Psoas muscle (tissue), 8 donors: ENCODE measurements around the gene PEX14. TPM values are rescaled to one million over a fixed set of nuclear protein-coding genes. Genes with fewer than 3 reads are reported as not detected.

Experiments
- ATAC-seq, 4 donors: fragments of 200-7000 bp; cut with Tn5 transposase; one replicate each; pipeline ENCODE4 v1.9.1; 2020; ENCODE audit warnings: moderate library complexity in 3 of 4, mild to moderate bottlenecking in 2 of 4
- DNase-seq, 2 donors: peaks; one replicate each; pipeline ENCODE4 v3.0.0-alpha.2; 2020
- H3K27ac ChIP-seq: fragments of 200-600 bp; one replicate; pipeline ENCODE4 v1.8.0; 2022
- H3K27me3 ChIP-seq, 3 donors: fragments of 200-600 bp in 1 of 3; one replicate each; pipeline versions ENCODE4 v1.6.1 to v1.8.0; 2013 to 2022; ENCODE audit warnings: low read length in 2 of 3, mild to moderate bottlenecking in 2 of 3, moderate library complexity in 1 of 3; ENCODE audit not compliant: insufficient read depth in 3 of 3
- H3K36me3 ChIP-seq, 2 donors: fragments of 200-600 bp in 1 of 2; one replicate each; pipeline versions ENCODE4 v1.6.1 to v1.8.0; 2013 to 2022; ENCODE audit warnings: low read depth in 1 of 2, mild to moderate bottlenecking in 1 of 2, moderate library complexity in 1 of 2; ENCODE audit not compliant: insufficient read depth in 1 of 2
- H3K4me1 ChIP-seq: fragments of 200-600 bp; one replicate; pipeline ENCODE4 v1.8.0; 2022
- H3K4me3 ChIP-seq: fragments of 200-600 bp; one replicate; pipeline ENCODE4 v1.8.0; 2022; ENCODE audit warnings: mild to moderate bottlenecking
- H3K9me3 ChIP-seq: fragments of 200-600 bp; one replicate; pipeline ENCODE4 v1.8.0; 2022
- WGBS, 3 donors: extraction: QIAGEN DNeasy Blood & Tissue Kit; methylation state at CpG; one replicate each; pipeline versions ENCODE4 v1.1.6 to v1.1.7; 2013; 5-methylcytosine and 5-hydroxymethylcytosine counted together
- intact Hi-C, 2 donors: fragments of 100-400 bp; cut with DNase I; formaldehyde crosslinking; loops; one replicate each; pipeline versions ENCODE4 v1.11.0 to v1.14.2; 2022
- polyA plus RNA-seq, 3 donors: library from polyadenylated mRNA; stranded (reverse); fragments of 200-250 nt; gene quantifications; one replicate each; pipeline ENCODE4 v1.2.3, GENCODE V29; 2013
- total RNA-seq, 4 donors: library from RNA; stranded (reverse); fragmentation: NEBNext Ultra II Directional in 2 of 4; extraction: Animal tissue kit (Norgen Biotek cat#: 25700) in 2 of 4; gene quantifications; one replicate each; pipeline versions ENCODE4 v1.2.1 to v1.2.4, GENCODE V29; 2021 to 2023
- TF ChIP-seq, protein P1 (sequence below): fragments of 200-600 bp; IDR thresholded peaks from one replicate; pipeline ENCODE4 v1.8.0; 2022; ENCODE audit warnings: antibody characterized with exemption
- donor health status: healthy with polysubstance abuse.
- donor health status: DM: no; HTN: no; CAD: no; lungs with moderate emphysema.
- donor health status: Bipolar disorder and iron deficiency.
- donor health status: healthy.
- donor health status: DM: yes; HTN: yes; CAD: no.
- donor health status: DM: no; HTN: no; CAD: no.
- donor health status: DM: no; HTN: no; CAD: no.
- donor health status: DM: yes; HTN: yes; CAD: no.

The PEX14 gene
- total and polyA plus RNA-seq, 7 donors = 13.7 to 23.5 (median 20.7) TPM

DNA sequence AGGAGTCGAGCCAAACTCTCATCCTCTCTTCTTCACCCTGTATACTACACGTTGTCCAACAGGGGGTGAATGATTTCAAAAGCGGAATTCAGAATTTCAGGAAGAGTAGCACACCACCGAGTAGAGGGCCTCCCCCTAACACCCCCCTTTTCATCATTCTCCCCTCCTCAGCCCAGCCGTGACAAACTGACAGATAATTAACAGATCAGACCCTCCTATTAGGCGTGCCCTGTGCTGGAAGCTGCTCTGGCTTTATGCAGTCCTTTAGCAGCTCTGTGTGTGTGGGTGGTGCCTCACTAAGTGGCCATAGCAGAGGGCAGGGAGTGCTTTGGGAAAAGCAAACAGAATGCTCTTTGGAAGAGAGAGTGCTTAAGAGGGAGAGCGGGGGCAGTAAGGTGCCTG is 44.3 kb downstream of the PEX14 start:
- no peak for DNase-seq
- TF ChIP-seq, protein P1, sequence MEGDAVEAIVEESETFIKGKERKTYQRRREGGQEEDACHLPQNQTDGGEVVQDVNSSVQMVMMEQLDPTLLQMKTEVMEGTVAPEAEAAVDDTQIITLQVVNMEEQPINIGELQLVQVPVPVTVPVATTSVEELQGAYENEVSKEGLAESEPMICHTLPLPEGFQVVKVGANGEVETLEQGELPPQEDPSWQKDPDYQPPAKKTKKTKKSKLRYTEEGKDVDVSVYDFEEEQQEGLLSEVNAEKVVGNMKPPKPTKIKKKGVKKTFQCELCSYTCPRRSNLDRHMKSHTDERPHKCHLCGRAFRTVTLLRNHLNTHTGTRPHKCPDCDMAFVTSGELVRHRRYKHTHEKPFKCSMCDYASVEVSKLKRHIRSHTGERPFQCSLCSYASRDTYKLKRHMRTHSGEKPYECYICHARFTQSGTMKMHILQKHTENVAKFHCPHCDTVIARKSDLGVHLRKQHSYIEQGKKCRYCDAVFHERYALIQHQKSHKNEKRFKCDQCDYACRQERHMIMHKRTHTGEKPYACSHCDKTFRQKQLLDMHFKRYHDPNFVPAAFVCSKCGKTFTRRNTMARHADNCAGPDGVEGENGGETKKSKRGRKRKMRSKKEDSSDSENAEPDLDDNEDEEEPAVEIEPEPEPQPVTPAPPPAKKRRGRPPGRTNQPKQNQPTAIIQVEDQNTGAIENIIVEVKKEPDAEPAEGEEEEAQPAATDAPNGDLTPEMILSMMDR = no peak

DNA sequence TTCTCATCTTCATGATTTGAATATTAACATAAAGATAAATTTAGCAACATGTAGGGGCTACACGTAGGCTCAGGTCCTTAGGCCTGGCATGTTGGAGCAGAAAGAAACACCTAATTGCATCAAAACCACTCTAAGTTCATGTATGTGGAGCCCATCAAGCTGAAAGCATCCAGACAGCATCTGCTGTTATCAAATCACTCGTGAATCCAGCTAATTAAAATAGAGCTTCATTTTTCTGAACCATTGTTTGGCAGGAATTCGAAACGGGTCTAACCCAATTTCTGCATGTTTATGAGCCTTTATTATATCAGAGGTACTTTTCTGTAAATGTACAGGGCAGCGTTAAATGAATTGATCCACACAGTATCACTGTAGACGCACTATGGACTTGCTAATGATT is 45.7 kb downstream of the PEX14 start:
- Histone ChIP-seq H3K36me3 (peaks cover 0 to 2% of the 10 kb centered on the region in 2 donors), H3K4me1 (peaks cover 17% of the 10 kb centered on the region), H3K27me3 (no peaks in the 10 kb centered on the region), H3K27ac (no peak overlapping the region), H3K4me3 (no peak overlapping the region), H3K9me3 (no peaks in the 10 kb centered on the region)
- no peak for ATAC-seq
- 95 to 97% (median 96%) methylated on average over 6 of the region's 6 CpGs for WGBS, 3 donors
- intact Hi-C loops = no loop called here
- DNase-seq = no peak
- TF ChIP-seq, protein P1 = no peak

More for the DNA sequence above, 44.3 kb downstream of the PEX14 start:
- no peak overlapping the region for H3K4me3 ChIP-seq
- H3K9me3 ChIP-seq = no peaks in the 10 kb centered on the region
- H3K27me3 ChIP-seq = no peaks in the 10 kb centered on the region
- ATAC-seq = no peak
- peaks cover 30% of the 10 kb centered on the region for H3K4me1 ChIP-seq
- H3K36me3 ChIP-seq = peaks cover 0 to 2% of the 10 kb centered on the region in 2 donors
- H3K27ac ChIP-seq = no peak overlapping the region
- 62 to 74% (median 67%) methylated on average over 7 of the region's 7 CpGs for WGBS, 3 donors
- intact Hi-C loops = loop anchor here in 1 of 2 donors (5.0 kb wide), 1 partner anchor 158 kb away; no protein-coding TSS in a partner anchor

DNA sequence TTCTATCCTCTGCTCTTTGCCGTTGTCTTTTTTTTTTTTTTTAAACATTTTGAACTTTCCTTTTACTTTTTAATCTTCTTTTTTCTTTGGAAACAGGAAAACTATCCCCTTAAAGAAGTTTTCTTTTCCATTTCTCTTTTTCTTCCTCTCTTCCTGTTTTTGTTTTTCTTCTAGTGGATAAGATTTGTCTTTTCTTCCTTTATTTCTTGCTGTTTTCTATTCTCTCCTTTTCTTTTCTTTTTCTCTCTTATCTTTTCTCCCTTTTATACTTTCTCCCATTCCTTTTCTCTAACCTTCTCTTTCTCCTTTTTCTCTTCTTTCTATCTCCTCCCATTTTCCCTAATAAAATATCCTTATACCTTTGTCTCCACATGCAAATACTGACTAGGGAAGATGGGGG is 46.2 kb downstream of the PEX14 start:
- TF ChIP-seq, protein P1 = no peak
- no peaks in the 10 kb centered on the region for H3K27me3 ChIP-seq

DNA sequence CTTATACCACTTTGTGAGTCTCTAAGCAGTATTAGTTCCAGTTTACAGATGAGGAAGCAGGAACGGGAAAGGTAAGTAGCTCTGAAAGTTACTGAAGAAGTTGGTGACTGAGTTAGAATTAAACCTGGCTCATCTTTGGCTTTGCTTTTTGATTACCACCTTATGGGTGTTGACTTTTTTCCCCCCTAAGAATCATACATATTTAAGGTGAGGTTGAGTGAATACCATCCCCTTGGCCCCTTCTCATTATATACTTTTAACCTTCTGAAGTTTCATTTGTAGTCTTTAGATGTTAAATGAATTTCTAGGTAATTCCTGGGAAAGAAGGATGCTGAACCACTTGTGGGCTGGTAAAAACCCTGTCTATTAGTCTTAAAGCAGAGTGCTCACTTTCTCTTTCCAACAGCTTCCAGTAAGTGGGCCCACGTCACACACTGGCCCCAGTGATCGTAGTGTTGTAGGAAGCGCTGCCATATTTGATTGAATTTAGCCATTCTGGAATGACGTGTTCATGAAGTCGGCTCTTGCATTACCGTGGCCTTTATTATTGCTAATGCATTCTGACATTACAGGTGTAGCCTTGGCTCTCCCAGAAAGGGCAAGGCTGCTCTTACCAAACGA is 46.9 kb downstream of the PEX14 start:
- no peak for DNase-seq
- Histone ChIP-seq H3K36me3 (peaks cover 0 to 2% of the 10 kb centered on the region in 2 donors), H3K4me1 (peaks cover 7% of the 10 kb centered on the region), H3K4me3 (no peak overlapping the region), H3K9me3 (no peaks in the 10 kb centered on the region), H3K27ac (no peak overlapping the region), H3K27me3 (no peaks in the 10 kb centered on the region)
- TF ChIP-seq, protein P1 = no peak
- no peak for ATAC-seq
- WGBS, 3 donors = 89 to 96% (median 94%) methylated on average over 8 of the region's 8 CpGs
- intact Hi-C loops = no loop called here

More for the DNA sequence above, 46.2 kb downstream of the PEX14 start:
- Histone ChIP-seq H3K4me1 (peaks cover 14% of the 10 kb centered on the region), H3K36me3 (peaks cover 0 to 2% of the 10 kb centered on the region in 2 donors), H3K9me3 (no peaks in the 10 kb centered on the region), H3K27ac (no peak overlapping the region), H3K4me3 (no peak overlapping the region)
- ATAC-seq (no peak), DNase-seq (no peak)
- 76 to 94% (median 90%) methylated on average over 1 of the region's 1 CpG for WGBS, 3 donors
- intact Hi-C loops = no loop called here
